Amniotic epithelial cell (primary cell): ENCODE data around the gene DMRTB1.

Source experiments
- DNase-seq: peaks from one replicate; pipeline ENCODE4 v3.0.0-alpha.2; 2010; ENCODE audit warnings: low read depth

The DMRTB1 gene

GRCh38 chr1:53463961-53464899 lies 5.0 kb downstream of the DMRTB1 start:
- no peak for DNase-seq

GRCh38 chr1:53465023-53465957 lies 6.1 kb downstream of the DMRTB1 start:
- no peak for DNase-seq

DNA sequence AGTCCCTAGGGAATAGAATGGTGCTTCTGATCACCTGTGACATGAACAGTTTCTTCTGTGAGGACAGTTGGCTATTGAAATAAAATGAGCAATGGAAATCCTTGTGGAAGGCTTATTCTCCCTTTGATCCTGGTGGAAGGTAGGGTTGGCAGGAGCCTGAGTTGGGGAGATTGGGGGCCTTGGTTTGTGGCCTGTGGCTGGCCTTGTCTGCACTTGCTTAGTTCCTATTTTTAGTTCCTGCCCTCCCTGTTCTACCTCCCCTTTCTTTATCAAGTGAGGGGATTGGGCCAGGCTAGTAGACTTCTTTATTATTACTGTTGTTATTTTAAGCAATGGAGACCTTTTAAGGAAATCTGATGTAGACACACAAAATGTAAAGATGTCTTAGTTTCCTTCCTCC lies 8.2 kb downstream of the DMRTB1 start:
- no peak for DNase-seq

DNA sequence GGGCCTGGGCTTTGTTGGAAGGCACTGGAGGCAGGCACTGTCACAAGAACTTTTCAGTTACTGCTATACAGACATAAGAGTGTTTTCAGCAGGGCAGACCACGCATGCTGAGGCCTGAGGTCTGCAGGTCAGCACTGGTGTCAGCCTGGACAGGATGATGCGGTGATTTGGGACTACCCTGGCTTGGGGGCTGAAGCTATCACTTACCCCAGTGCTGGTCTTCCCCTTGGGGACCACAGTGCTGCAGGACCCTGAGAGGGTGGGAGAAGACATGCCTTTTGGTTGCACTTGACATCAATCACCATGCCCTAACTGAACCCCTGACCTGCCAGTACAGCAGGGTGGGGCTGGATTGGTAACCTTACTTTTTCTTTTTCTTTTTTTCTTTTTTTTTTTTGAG lies 9.2 kb downstream of the DMRTB1 start:
- DNase-seq: no peak

- DNase-seq: no peak
These were observed 10.2 kb downstream of the DMRTB1 start for GRCh38 chr1:53469373-53469772.

- DNase-seq: peak; percentile 76
These were observed 11.0 kb downstream of the DMRTB1 start for GRCh38 chr1:53470155-53470554.

DNA sequence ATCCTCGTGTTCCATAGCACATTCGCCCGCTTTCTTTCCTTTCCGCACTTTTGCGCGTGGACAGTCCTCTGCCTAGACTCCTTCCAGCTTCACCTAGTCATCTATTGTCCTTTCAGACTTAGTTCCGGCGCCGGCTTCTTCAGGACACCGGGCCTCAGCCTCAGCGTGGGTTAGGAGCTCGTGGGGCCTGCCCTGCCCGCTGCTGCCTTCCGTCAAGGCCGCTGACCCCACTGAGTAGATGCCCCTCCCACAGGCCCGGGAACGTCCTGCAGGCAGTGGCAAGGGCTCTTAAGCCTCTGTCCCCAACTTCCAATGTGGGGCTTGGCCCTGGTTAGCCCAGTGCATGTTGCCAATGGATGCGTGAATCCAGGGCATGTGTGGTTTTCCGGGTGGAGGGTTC lies 11.4 kb downstream of the DMRTB1 start:
- no peak for DNase-seq

GRCh38 chr1:53471000-53471399 lies 11.8 kb downstream of the DMRTB1 start:
- no peak for DNase-seq

DNA sequence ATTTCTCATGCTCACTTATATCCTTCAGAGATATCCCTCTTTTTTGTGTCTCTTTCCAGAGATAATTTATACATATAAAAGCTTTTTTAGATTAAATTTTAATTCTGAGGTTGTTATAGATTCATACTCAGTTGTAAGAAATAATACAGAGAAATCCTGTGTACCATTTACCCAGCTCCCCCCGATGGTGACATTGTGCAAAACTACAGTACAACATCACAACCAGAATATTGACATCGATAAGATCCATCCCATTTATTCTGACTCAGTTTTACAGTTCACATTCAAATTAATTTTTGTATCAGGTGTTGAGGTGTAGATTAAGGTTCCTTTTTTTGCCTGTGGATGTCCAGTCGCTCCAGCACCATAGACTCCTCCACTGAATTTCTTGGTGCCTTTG lies 14.3 kb downstream of the DMRTB1 start:
- DNase-seq: no peak

DNA sequence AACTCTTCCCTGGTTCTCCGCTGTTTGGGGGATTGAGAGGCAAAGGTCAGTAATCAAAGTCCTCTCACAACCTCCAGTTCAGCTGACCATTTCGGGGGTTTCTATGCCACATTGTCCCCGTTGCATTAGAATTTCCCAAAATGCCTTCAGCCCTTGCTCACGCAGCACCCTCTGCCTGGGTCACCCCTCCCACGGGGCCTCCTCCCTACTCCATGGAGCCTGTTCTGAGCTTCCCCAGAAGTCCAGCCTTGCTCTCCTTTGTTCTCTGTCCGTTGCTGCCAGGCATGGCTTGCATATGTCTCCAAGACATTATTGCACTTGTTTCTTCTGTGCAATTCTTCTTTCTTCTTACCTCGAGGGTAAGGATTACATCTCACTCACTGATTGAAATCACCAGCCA lies 16.5 kb downstream of the DMRTB1 start:
- DNase-seq: no peak

- DNase-seq: no peak
These were observed 17.4 kb downstream of the DMRTB1 start for GRCh38 chr1:53476579-53476978.

- DNase-seq: peak; percentile 31
These were observed 18.7 kb downstream of the DMRTB1 start for GRCh38 chr1:53477651-53478501.

DNA sequence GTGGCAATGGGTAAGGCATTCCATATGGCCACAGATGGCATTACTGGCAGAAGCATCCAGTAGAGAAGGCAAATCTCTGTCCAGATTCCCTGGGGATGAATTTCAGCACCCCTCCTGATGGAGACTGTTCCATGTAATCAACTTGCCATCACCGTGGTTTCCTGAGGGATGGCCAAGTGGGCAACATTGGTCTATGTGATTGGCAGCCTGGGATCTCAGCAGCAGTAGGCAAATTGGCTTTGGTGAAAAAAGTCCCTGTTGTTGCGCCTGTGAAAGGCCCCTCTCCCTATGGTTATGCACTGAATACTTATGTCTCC lies 19.3 kb downstream of the DMRTB1 start:
- no peak for DNase-seq

DNA sequence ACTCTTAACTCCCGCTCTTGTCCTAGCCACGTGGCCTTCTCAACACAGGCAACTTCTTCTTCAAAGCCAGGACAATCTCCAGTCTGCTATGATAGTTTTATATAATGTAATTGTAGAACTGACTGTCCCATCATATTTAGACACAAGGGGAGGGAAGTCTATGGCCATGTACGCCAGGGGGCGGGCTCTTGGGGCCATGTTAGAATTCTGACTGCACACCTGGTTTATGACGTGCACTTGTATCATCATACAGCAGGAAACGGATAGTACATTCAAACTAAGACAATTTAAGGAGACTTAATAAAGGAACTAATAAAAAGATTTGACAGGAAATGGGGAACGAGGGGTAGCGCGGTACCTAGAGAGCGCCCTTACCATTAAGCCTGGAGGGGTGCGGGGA lies 21.5 kb downstream of the DMRTB1 start:
- no peak for DNase-seq

DNA sequence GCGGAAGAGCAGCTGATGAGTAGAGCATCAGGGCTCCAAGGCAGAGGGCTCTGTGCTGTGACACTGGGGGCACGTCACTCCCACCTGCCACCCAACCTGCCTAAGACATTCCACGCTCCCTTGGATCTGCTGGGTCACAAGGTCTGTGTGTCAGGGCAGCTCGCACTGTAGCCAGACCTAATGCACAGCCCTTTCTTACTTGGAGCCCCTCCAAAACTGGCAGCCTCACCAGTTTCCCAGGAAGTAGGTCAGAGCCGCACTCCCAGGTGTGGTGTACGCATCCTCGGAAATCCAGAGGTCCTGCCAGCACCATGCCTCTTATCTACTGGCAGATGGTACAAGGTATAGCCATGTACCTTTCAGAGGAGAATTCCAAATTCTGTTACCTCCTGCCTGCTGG lies 22.3 kb downstream of the DMRTB1 start:
- no peak for DNase-seq

DNA sequence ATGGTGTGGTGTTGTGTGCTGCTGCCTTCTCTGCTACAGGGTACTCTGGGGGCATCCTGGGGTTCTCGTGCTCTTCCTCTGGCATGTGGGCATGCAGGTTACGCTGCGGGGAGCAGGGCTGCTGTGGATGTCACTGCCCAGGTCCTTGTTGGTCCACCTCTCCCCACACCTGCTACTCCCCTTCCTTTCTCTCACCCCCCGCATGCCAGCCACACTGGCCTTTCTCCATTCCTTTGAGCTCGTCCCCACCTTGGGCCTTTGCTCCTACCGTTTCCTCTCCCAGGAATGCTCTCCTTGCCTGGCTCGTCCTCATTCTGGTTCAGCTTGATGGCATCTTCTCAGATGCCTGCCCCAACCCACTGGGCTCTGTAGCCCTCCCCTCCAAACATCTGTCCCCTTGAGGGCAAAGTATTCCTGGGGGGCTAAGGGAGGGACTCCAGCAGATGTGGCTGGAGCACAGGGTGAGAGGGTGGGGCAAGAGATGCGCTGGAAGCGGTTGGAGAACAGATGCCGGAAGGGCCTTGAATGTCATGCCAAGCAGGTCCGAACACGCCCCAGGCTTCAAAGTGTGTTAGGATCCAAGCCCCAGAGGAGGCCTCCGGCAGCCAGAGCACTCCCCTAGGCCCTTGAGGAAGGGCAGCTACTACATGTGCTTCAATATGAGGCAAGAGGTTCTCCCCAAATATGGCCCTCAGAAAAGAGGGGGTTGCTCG lies 23.4 kb downstream of the DMRTB1 start:
- no peak for DNase-seq

- DNase-seq: no peak
These were observed 24.0 kb downstream of the DMRTB1 start for GRCh38 chr1:53483170-53483569.

DNA sequence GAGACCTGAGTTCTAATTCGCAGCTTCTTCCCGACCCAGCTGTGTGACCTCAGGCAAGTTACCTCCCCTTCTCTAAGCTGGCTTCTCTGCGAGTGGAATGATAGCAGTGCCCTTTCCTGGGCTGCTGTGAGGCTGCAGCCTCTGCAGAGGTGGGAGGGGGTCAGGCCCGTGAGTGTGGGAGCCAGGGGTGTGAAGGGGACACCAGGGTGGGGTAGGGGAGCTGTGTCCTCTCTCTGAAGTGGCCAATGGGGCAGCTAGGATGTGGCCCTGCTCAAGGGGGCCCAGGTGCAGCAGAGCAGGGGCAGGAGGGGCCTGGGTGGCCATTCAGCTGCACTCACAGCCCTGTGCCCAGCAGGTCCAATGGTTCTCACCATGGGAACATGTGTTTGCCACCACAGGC lies 24.5 kb downstream of the DMRTB1 start:
- DNase-seq: no peak

- no peak for DNase-seq
These were observed 25.7 kb downstream of the DMRTB1 start for GRCh38 chr1:53484705-53485477.

DNA sequence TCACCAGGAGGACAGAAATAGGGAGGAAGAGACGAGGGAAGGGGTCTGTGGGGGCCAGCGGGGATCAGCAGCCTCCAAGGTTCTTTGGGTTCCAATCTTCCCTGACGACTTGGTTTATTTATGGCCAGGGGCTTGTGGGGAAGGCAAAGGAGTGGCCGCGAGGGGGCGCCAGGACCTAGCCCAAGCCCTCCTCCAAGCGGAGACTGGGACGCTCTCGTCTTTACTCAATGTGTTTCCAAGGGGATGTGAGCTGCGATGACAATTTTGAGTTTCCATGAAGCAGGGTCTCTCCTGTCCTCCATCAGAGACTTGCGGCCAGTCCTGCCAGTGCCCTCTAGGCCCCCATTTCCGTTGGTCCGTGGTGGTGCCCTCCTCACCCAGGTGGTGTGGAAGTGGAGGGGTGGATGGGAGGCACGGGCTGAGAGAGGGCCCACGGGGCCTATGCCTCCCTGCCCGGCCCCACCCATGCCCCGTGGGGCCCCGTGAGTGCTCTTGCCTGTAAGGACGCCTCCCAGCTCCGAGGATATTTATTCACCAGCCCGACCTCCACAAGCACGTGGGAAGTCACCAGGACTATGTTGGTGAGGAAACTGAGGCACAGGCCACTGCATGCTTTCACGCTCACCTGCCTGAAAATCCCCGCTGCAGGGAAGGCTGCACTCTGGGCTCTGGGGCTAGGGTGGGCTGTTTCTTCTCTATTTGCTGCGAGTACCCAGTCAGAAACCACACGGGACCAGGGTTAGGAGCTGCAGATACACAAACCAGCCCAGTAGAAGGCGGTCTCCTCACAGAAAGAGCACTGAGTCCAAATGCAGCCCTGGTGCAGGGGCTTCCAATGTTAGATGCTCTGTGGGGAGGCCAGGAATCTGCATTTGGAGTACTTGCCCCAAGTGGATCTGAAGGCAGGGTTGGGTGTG lies 26.5 kb downstream of the DMRTB1 start:
- DNase-seq: peak; percentile 63
